Measurements from ENCODE around the gene DPH2.

Gene DPH2

GRCh38 chr1:43970502-43970901, 692 bp downstream of the DPH2 start:
- no peak for DNase-seq

GRCh38 chr1:43970911-43971310, 1.1 kb downstream of the DPH2 start:
- DNase-seq = no peak

- DNase-seq = no peak
These were observed 1.6 kb downstream of the DPH2 start for GRCh38 chr1:43971336-43971980.

- no peak for DNase-seq
These were observed 4.2 kb downstream of the DPH2 start for GRCh38 chr1:43973981-43974442.

- DNase-seq = peak; percentile 94
These were observed 4.8 kb downstream of the DPH2 start, which contains the start of gene ATP6V0B for GRCh38 chr1:43974443-43975248. Gene ATP6V0B, plus strand, starts transcription at chr1:43974960. Its CDS starts 81 bp downstream, at chr1:43975041.

GRCh38 chr1:43975249-43975961, 5.6 kb downstream of the DPH2 start:
- DNase-seq = no peak

GRCh38 chr1:43976045-43976444, 6.2 kb downstream of the DPH2 start:
- DNase-seq = no peak

GRCh38 chr1:43976890-43977289, 7.1 kb downstream of the DPH2 start:
- no peak for DNase-seq

GRCh38 chr1:43977376-43978263, 7.8 kb downstream of the DPH2 start:
- no peak for DNase-seq

- no peak for DNase-seq
These were observed 8.4 kb downstream of the DPH2 start for GRCh38 chr1:43978264-43978550.

GRCh38 chr1:43978551-43979260, 8.9 kb downstream of the DPH2 start, which contains the start of gene B4GALT2:
Gene B4GALT2, plus strand, starts transcription at chr1:43979210. Its CDS starts 1,951 bp downstream, at chr1:43981161.
- DNase-seq = no peak

GRCh38 chr1:43979261-43979527, 9.4 kb downstream of the DPH2 start:
- no peak for DNase-seq

- peak; percentile 60 for DNase-seq
These were observed 9.9 kb downstream of the DPH2 start for GRCh38 chr1:43979528-43980254.

- DNase-seq = no peak
These were observed 10.7 kb downstream of the DPH2 start for GRCh38 chr1:43980255-43981134.

GRCh38 chr1:43981135-43981491, 11.3 kb downstream of the DPH2 start:
- DNase-seq = no peak

GRCh38 chr1:43981636-43982035, 11.8 kb downstream of the DPH2 start:
- DNase-seq = no peak

- no peak for DNase-seq
These were observed 12.4 kb downstream of the DPH2 start for GRCh38 chr1:43982241-43982640.

GRCh38 chr1:43982808-43983207, 13.0 kb downstream of the DPH2 start:
- DNase-seq = no peak

GRCh38 chr1:43983253-43983899, 13.6 kb downstream of the DPH2 start:
- no peak for DNase-seq

GRCh38 chr1:43984855-43985254, 15.0 kb downstream of the DPH2 start:
- DNase-seq = no peak
